Measurements from ENCODE around the gene CD2. TPM values are rescaled to one million over a fixed set of nuclear protein-coding genes. Genes with fewer than 3 reads are reported as not detected.

Gene CD2
- total RNA-seq, 2 experiments from 2014 or later = not detected

DNA sequence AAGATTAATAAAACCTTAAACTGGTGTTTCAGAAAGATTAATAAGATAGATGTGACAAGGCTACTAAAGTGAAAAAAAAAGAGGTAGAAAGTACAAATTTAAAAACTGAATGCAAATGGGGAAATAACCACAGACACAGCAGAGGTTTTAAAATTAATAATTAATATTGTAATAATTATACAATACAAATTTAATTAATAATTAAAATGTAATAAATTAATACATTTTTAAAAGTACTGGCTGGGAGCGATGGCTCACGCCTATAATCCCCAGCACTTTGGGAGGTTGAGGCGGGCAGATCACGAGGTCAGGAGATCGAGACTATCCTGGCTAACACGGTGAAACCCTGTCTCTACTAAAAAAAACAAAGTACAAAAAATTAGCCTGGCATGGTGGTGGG, 26.8 kb downstream of the CD2 start:
- TF ChIP-seq CTCF (conservative IDR thresholded peaks at IDR 0.05; ENCODE audit: low read length) (no peak), EZH2phosphoT487 (IDR thresholded peaks at IDR 0.05; ENCODE audit: borderline replicate concordance, low read depth, low read length) (no peak)
- no TSS peak for BruUV-seq (replicated peaks)
- DNase-seq (ENCODE audit: low spot score) = no peak
- Histone ChIP-seq H3K27ac (ENCODE audit: low read depth, low read length, poor library complexity, severe bottlenecking) (no peak overlapping the region), H4K20me1 (ENCODE audit: insufficient read depth, low read length) (no peaks in the 10 kb centered on the region), H3K9me2 (ENCODE audit: insufficient read depth, low read length) (no peaks in the 10 kb centered on the region), H3K79me2 (ENCODE audit: insufficient read depth, low read depth, low read length) (no peaks in the 10 kb centered on the region), H3K4me3 (ENCODE audit: low read depth, low read length, poor library complexity, severe bottlenecking) (no peak overlapping the region), H3K4me2 (ENCODE audit: low read length) (no peak overlapping the region), H3K36me3 (ENCODE audit: insufficient read depth, low read length) (no peaks in the 10 kb centered on the region), H3K9me3 (ENCODE audit: low read length) (0 out of 2 replicates have a peak, but pooled peaks cover 5% of the 10 kb centered on the region), H3K4me1 (ENCODE audit: insufficient read depth, low read length, poor library complexity, severe bottlenecking) (peaks cover 13% of the 10 kb centered on the region), H2AFZ (ENCODE audit: low read length) (no peak overlapping the region)
- ChIA-PET POLR2A (no interaction called here), CTCF (ENCODE audit: unreplicated experiment) (no interaction called here)
- intact Hi-C loops (cut with micrococcal nuclease; ENCODE audit: unreplicated experiment) = no loop called here

GRCh38 chr1:116785006-116785405, 30.8 kb downstream of the CD2 start:
- H3K4me3 ChIP-seq (ENCODE audit: low read depth, low read length, poor library complexity, severe bottlenecking) = no peak overlapping the region
- no peaks in the 10 kb centered on the region for H3K36me3 ChIP-seq (ENCODE audit: insufficient read depth, low read length)
- H3K4me2 ChIP-seq (ENCODE audit: low read length) = no peak overlapping the region
- CTCF ChIA-PET (ENCODE audit: unreplicated experiment) = no interaction called here
- no peak overlapping the region for H3K27ac ChIP-seq (ENCODE audit: low read depth, low read length, poor library complexity, severe bottlenecking)
- BruUV-seq (replicated peaks) = no TSS peak
- H3K4me1 ChIP-seq (ENCODE audit: insufficient read depth, low read length, poor library complexity, severe bottlenecking) = no peaks in the 10 kb centered on the region
- intact Hi-C loops (cut with micrococcal nuclease; ENCODE audit: unreplicated experiment) = no loop called here
- peak overlapping the region; percentile 11; the same call in 1 of the 2 replicates for H2AFZ ChIP-seq (ENCODE audit: low read length)
- no peaks in the 10 kb centered on the region for H3K9me2 ChIP-seq (ENCODE audit: insufficient read depth, low read length)
- POLR2A ChIA-PET = no interaction called here
- no peaks in the 10 kb centered on the region for H4K20me1 ChIP-seq (ENCODE audit: insufficient read depth, low read length)
- DNase-seq (ENCODE audit: low spot score) = no peak
- H3K9me3 ChIP-seq (ENCODE audit: low read length) = no peaks in the 10 kb centered on the region
- TF ChIP-seq CTCF (conservative IDR thresholded peaks at IDR 0.05; ENCODE audit: low read length) = no peak
- TF ChIP-seq EZH2phosphoT487 (IDR thresholded peaks at IDR 0.05; ENCODE audit: borderline replicate concordance, low read depth, low read length) = no peak
- no peaks in the 10 kb centered on the region for H3K79me2 ChIP-seq (ENCODE audit: insufficient read depth, low read depth, low read length)

DNA sequence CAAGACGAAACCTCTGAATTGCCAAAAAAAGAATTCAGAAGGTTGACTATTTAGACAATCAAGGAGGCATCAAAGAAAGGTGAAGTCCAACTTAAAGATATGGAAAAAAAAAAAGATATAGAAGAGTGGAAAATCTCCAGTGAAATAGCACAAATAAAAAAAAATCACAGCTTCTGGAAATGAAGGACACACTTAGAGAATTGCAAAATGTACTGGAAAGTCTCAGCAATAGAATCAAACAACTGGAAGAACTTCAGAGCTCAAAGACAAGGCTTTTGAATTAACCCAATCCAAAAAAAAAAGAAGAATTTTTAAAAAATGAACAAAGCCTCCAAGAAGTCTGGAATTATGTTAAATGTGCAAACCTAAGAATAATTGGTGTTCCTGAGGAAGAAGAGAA, 31.8 kb downstream of the CD2 start:
- BruUV-seq (replicated peaks) = no TSS peak
- Histone ChIP-seq H3K9me2 (ENCODE audit: insufficient read depth, low read length) (no peaks in the 10 kb centered on the region), H3K27ac (ENCODE audit: low read depth, low read length, poor library complexity, severe bottlenecking) (no peak overlapping the region), H3K9me3 (ENCODE audit: low read length) (no peaks in the 10 kb centered on the region), H2AFZ (ENCODE audit: low read length) (no peak overlapping the region), H3K4me1 (ENCODE audit: insufficient read depth, low read length, poor library complexity, severe bottlenecking) (no peaks in the 10 kb centered on the region), H3K4me3 (ENCODE audit: low read depth, low read length, poor library complexity, severe bottlenecking) (no peak overlapping the region), H4K20me1 (ENCODE audit: insufficient read depth, low read length) (no peaks in the 10 kb centered on the region), H3K36me3 (ENCODE audit: insufficient read depth, low read length) (no peaks in the 10 kb centered on the region), H3K4me2 (ENCODE audit: low read length) (no peak overlapping the region), H3K79me2 (ENCODE audit: insufficient read depth, low read depth, low read length) (no peaks in the 10 kb centered on the region)
- intact Hi-C loops (cut with micrococcal nuclease; ENCODE audit: unreplicated experiment) = no loop called here
- ChIA-PET CTCF (ENCODE audit: unreplicated experiment) (no interaction called here), POLR2A (interaction anchor here (0.6 kb wide), 2 partner anchors 17 to 33 kb away, joined by 3 to 4 read pairs; no protein-coding TSS in a partner anchor)
- TF ChIP-seq EZH2phosphoT487 (IDR thresholded peaks at IDR 0.05; ENCODE audit: borderline replicate concordance, low read depth, low read length) = no peak
- no peak for TF ChIP-seq CTCF (conservative IDR thresholded peaks at IDR 0.05; ENCODE audit: low read length)
- DNase-seq (ENCODE audit: low spot score) = no peak
